Erythroblast (primary cell): Measurements from ENCODE around the gene LMBR1.

ENCODE experiments used
- GATA1 ChIP-seq: IDR thresholded peaks from 2 replicates; pipeline ENCODE4 v1.6.1; 2011; ENCODE audit warnings: low read depth, mild to moderate bottlenecking, control low read depth, low read length, moderate library complexity
- POLR2A ChIP-seq: IDR thresholded peaks from 2 replicates; pipeline ENCODE4 v1.6.1; 2011; ENCODE audit warnings: mild to moderate bottlenecking, low read length

GRCh38 chr7:156841497-156841896 lies 51.5 kb downstream of the LMBR1 start:
- no peak for TF ChIP-seq POLR2A
- TF ChIP-seq GATA1 = no peak
